ENCODE data around the gene FANCB. TPM values are rescaled to one million over a fixed set of nuclear protein-coding genes. Genes with fewer than 3 reads are reported as not detected.

FANCB gene
- 3.0 to 7.1 TPM (median 3.2 TPM) in 3 replicates for total RNA-seq
- long read RNA-seq, partial matches to known transcripts, result 1 of 1 reads
- long read RNA-seq, other reads (novel, unspliced or antisense), result 0 of 1 reads

DNA sequence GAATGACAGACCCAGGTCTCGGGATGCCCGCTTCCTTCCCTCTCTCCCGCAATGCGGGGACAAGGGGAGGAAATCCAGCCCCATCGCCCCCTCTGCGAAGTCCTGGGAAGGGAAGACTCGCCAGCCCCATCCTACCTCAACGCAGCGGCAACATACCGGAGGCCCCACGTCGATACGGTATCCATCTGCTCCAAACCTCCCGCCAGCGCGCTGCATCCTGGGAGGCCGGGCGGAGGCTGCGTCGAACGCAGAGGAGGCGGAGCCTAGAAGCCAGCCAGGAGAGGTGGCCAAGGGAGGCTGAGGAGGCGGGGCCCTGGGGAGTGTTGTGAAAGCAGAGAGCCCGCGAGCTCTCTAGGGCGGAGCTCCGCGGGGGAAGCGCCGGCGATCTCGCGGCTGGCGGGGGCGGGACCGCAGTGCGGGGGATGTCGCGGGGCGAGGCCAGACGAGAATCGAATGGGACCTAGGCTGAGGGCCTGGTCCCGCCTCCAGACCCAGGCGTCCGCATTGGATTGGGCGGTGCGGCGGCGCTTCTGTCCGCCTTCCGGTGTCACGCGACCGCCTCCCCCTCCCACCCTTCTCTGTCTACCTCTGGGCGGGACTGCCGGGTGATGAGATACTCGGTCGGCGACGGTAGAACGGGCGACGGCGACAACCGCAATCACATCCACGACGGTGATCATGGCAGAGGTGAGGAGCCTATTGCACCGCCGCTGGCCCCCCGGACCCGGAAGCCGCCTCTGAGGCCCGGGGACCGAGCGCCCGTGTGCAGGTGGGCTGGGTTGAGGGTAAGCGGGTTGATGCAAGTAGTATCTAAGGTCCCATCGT is at the start of gene FANCB, which contains the start of gene MOSPD2:
FANCB (minus strand) TSS at position 219 of the 825 bp plus-strand sequence. CDS start 7,559 bp downstream, outside the sequence.
MOSPD2 (plus strand) TSS at position 571 of the 825 bp plus-strand sequence; CDS start at position 679, 108 bp downstream.
- Mint-ChIP-seq H3K4me1 (ENCODE audit: low read depth) (peaks cover 16% of the 10 kb centered on the region), H3K27ac (ENCODE audit: unreplicated experiment) (peak within 1 kb of the TSS; percentile 85), H3K36me3 (ENCODE audit: low read depth) (peaks cover 2% of the 10 kb centered on the region), H3K4me3 (ENCODE audit: unreplicated experiment) (peak within 1 kb of the TSS; percentile 76), H3K27me3 (ENCODE audit: low read depth) (no peaks in the 10 kb centered on the region), H3K9me3 (ENCODE audit: low read depth) (peaks cover 11% of the 10 kb centered on the region)
- peak; percentile 98 for DNase-seq (ENCODE audit: low spot score)
- TF ChIP-seq, protein P1, sequence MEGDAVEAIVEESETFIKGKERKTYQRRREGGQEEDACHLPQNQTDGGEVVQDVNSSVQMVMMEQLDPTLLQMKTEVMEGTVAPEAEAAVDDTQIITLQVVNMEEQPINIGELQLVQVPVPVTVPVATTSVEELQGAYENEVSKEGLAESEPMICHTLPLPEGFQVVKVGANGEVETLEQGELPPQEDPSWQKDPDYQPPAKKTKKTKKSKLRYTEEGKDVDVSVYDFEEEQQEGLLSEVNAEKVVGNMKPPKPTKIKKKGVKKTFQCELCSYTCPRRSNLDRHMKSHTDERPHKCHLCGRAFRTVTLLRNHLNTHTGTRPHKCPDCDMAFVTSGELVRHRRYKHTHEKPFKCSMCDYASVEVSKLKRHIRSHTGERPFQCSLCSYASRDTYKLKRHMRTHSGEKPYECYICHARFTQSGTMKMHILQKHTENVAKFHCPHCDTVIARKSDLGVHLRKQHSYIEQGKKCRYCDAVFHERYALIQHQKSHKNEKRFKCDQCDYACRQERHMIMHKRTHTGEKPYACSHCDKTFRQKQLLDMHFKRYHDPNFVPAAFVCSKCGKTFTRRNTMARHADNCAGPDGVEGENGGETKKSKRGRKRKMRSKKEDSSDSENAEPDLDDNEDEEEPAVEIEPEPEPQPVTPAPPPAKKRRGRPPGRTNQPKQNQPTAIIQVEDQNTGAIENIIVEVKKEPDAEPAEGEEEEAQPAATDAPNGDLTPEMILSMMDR (IDR thresholded peaks at IDR 0.05), result no peak

DNA sequence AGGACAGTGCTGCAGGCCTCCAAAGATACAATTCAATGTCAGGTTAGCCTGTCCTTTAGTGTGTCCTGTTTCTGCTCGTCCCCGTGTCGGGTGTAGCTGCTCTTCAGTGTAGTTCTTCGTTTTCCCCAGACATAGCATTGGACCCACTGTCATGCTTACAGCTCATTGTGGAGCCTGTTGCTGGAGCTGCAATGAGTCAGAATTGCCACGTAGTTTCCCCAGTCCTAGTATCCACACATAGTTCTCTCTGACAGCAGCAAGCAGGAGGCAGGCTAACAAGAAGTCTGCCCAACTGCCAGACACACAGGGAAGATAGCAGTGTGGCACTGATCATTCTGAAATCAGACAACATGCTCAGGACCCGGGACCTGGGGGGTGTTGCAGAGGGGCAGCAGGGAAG is 49.6 kb upstream of the FANCB start:
- Mint-ChIP-seq H3K36me3 (ENCODE audit: low read depth) (peaks cover 3% of the 10 kb centered on the region), H3K4me1 (ENCODE audit: low read depth) (peaks cover 48% of the 10 kb centered on the region), H3K4me3 (ENCODE audit: unreplicated experiment) (no peak overlapping the region), H3K27ac (ENCODE audit: unreplicated experiment) (peak overlapping the region; percentile 94), H3K9me3 (ENCODE audit: low read depth) (peaks cover 5% of the 10 kb centered on the region), H3K27me3 (ENCODE audit: low read depth) (no peaks in the 10 kb centered on the region)
- DNase-seq (ENCODE audit: low spot score), result no peak
- TF ChIP-seq, protein P1 (IDR thresholded peaks at IDR 0.05), result no peak

DNA sequence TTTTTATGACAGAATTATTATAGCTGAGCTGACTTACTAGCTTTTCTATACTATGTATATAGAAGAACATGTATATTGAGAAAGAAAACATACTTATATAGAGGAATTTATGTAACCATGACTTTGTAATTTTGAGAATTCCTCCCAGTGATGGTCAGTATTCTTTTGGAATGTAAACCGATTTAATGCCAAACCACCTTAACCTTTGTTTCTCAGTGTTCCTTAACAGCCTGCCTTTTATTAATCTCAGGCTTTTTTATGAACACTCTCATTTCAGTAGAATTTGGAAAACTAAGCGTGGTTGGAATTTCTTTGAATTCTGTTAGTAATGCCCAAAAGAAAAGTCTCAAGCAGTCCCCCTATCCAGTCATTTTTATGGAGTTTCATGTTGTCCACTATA is 47.3 kb upstream of the FANCB start:
- Mint-ChIP-seq H3K27ac (ENCODE audit: unreplicated experiment) (peak overlapping the region; percentile 74), H3K36me3 (ENCODE audit: low read depth) (peaks cover 5% of the 10 kb centered on the region), H3K9me3 (ENCODE audit: low read depth) (peaks cover 5% of the 10 kb centered on the region), H3K4me3 (ENCODE audit: unreplicated experiment) (no peak overlapping the region), H3K27me3 (ENCODE audit: low read depth) (no peaks in the 10 kb centered on the region), H3K4me1 (ENCODE audit: low read depth) (peaks cover 44% of the 10 kb centered on the region)
- TF ChIP-seq, protein P1 (IDR thresholded peaks at IDR 0.05), result no peak
- no peak for DNase-seq (ENCODE audit: low spot score)

DNA sequence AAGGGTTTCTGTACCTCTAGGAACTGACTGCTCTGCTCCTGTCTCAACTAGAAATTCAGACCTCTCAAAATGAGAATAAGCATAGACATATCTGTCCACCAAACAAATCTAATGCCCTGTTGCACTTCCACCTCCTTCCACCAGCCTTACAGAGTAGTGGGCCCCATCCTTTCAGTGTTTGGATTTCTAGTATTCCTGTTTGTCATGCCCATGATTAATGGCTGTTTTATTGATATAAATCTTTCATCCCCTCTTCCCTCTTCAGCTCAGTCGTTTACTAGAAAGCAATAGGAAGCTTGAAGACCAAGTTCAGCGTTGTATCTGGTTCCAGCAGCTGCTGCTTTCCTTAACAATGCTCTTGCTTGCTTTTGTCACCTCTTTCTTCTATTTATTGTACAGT is 46.5 kb upstream of the FANCB start:
- Mint-ChIP-seq H3K4me1 (ENCODE audit: low read depth) (peaks cover 44% of the 10 kb centered on the region), H3K9me3 (ENCODE audit: low read depth) (peaks cover 5% of the 10 kb centered on the region), H3K27me3 (ENCODE audit: low read depth) (no peaks in the 10 kb centered on the region), H3K27ac (ENCODE audit: unreplicated experiment) (peak overlapping the region; percentile 55), H3K36me3 (ENCODE audit: low read depth) (peaks cover 5% of the 10 kb centered on the region), H3K4me3 (ENCODE audit: unreplicated experiment) (no peak overlapping the region)
- TF ChIP-seq, protein P1 (IDR thresholded peaks at IDR 0.05), result no peak
- no peak for DNase-seq (ENCODE audit: low spot score)

DNA sequence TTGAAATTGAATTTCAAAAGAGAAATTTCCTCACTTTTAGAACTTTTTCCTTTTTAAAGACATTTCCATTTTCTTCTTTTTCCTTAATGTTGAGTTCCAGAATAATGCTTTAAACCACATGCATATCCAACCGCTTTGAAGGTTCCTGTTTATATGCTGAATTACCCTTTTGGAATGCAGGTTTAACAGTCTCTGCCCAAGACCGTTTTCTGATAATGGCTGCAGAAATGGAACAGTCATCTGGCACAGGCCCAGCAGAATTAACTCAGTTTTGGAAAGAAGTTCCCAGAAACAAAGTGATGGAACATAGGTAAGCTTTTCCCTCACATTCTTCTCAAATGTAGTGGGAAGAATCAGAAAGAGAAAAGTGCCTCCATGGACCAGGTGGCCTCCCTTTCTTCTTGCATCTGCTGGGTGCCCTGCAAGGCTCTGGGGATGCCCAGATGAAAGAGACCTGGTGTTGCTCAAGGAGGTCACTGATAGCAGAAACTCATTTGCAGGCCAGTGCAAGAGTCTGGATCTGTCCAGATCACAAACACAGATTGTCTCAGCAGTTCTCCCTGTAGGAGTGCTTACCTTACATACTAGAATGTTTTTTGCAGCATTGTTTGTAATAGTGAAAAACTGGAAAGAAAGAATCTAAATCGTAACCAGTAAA is 43.3 kb upstream of the FANCB start:
- DNase-seq (ENCODE audit: low spot score), result no peak
- peaks cover 35% of the 10 kb centered on the region for H3K4me1 Mint-ChIP-seq (ENCODE audit: low read depth)
- H3K27ac Mint-ChIP-seq (ENCODE audit: unreplicated experiment), result peak overlapping the region; percentile 36
- H3K27me3 Mint-ChIP-seq (ENCODE audit: low read depth), result no peaks in the 10 kb centered on the region
- peaks cover 7% of the 10 kb centered on the region for H3K36me3 Mint-ChIP-seq (ENCODE audit: low read depth)
- no peak overlapping the region for H3K4me3 Mint-ChIP-seq (ENCODE audit: unreplicated experiment)
- no peaks in the 10 kb centered on the region for H3K9me3 Mint-ChIP-seq (ENCODE audit: low read depth)
- TF ChIP-seq, protein P1 (IDR thresholded peaks at IDR 0.05), result no peak

All from chondrocyte (in vitro differentiated cells).